Nasal cavity respiratory epithelium epithelial cell of viscerocranial mucosa (primary cell): ENCODE measurements around the gene SF3B1. TPM values are rescaled to one million over a fixed set of nuclear protein-coding genes. Genes with fewer than 3 reads are reported as not detected.

Source experiments
- total RNA-seq: library from RNA; depleted of rRNA; stranded (reverse); fragments of >200 nt; gene quantifications from 2 replicates; pipeline ENCODE4 v1.2.3, GENCODE V29; 2014

SF3B1 gene, protein sequence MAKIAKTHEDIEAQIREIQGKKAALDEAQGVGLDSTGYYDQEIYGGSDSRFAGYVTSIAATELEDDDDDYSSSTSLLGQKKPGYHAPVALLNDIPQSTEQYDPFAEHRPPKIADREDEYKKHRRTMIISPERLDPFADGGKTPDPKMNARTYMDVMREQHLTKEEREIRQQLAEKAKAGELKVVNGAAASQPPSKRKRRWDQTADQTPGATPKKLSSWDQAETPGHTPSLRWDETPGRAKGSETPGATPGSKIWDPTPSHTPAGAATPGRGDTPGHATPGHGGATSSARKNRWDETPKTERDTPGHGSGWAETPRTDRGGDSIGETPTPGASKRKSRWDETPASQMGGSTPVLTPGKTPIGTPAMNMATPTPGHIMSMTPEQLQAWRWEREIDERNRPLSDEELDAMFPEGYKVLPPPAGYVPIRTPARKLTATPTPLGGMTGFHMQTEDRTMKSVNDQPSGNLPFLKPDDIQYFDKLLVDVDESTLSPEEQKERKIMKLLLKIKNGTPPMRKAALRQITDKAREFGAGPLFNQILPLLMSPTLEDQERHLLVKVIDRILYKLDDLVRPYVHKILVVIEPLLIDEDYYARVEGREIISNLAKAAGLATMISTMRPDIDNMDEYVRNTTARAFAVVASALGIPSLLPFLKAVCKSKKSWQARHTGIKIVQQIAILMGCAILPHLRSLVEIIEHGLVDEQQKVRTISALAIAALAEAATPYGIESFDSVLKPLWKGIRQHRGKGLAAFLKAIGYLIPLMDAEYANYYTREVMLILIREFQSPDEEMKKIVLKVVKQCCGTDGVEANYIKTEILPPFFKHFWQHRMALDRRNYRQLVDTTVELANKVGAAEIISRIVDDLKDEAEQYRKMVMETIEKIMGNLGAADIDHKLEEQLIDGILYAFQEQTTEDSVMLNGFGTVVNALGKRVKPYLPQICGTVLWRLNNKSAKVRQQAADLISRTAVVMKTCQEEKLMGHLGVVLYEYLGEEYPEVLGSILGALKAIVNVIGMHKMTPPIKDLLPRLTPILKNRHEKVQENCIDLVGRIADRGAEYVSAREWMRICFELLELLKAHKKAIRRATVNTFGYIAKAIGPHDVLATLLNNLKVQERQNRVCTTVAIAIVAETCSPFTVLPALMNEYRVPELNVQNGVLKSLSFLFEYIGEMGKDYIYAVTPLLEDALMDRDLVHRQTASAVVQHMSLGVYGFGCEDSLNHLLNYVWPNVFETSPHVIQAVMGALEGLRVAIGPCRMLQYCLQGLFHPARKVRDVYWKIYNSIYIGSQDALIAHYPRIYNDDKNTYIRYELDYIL
- total RNA-seq, result 117 and 160 TPM in 2 replicates

DNA sequence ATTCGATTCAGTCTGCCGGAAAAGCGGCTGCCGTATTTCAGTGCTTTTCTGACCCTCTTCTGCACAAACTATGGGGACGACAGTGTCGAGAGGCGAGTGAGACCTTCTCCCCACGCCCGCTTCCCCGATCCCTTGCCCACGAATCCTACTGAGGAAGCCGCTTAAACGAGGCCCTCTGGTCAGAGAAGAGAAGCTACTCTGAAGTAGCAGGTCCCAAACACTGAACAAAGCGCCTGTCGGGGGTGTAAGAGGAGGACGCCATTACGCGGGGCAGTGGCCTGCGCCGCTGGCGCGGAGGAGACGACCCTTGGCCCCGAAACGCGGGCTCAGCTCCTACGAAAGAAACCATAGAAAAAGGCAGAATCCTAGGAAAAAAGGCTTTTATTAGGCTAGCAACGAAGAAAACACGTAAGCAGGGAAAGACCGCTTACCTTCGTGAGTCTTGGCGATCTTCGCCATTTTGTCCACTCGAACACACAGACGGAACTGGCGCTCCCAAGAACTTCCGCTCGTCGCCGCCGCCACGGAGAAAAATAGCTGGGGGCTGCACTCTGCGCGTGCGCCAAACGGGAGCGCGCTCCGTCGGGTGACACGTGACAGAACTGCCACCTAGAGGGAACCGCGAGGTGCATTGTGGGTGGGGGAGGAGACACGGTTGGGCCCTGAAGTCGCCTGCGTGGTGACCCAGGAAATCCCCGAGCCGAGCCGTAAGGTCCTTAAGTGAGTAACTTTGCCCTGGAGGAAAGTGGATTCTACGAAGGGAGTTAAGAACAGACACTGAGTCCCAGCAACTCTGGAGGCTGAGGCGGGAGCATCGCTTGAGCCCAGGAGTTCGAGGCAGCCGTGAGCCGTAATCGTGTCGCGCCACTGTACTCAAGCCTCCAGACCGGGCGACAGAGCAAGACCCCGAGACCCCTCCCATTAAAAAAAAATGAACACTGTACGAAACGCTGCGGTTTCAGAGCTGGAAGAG, at the start of gene SF3B1:
SF3B1 (minus strand) TSS at position 488 of the 973 bp plus-strand sequence; CDS start at position 459, 29 bp downstream.

DNA sequence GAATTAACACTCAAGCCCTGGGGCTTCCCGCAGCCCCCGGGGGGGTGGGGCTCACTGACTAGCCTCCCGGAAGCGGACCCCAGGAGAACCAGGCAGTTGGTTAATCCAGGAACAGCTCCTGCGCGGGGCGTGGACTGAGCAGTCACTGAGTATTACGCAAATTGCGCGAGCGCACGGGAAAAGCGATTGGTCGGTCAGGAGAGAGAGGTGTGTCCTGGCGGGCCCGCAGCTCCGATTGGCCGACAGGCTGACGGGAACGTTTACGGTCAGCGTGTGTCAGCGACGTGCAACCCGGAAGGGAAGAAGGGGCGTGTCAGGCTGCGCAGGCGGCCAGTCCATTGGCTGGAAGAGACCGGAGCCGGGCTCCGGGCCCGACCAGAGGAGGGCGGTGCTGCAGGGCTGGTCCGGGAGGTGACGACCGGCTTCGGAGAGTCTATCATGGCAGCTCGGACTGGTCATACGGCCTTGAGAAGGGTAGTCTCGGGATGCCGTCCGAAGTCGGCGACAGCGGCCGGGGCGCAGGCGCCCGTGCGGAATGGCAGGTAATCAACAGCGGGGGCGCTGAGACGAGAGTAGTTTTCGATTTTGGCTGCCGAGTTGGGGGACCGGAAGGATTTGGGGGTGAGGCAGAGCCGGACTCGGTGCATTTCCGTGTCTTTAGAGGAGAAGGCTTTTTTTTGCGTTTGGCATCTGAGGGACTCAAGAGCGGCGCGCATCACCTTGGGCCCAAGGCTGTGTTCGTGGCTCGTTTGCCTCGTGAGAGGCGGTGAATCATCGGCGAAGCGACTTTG, 18.5 kb upstream of the SF3B1 start, which contains the start of gene COQ10B:
COQ10B (plus strand) TSS at position 430 of the 791 bp plus-strand sequence; CDS start at position 439, 9 bp downstream.

Other genes with a start within 250 kb of the SF3B1 start
- gene ANKRD44, start 124.2 kb downstream of the SF3B1 start, total RNA-seq, result 0.78 and 1.0 TPM in 2 replicates
- gene COQ10B, start 18.5 kb upstream of the SF3B1 start, total RNA-seq, result 35.1 and 47.5 TPM in 2 replicates
- 534 and 547 TPM in 2 replicates for gene HSPD1, start 64.8 kb upstream of the SF3B1 start, total RNA-seq
- gene HSPE1, start 65.4 kb upstream of the SF3B1 start, total RNA-seq, result 82.8 and 85.1 TPM in 2 replicates
- 21.9 and 30.2 TPM in 2 replicates for gene MOB4, start 81.0 kb upstream of the SF3B1 start, total RNA-seq
- gene RFTN2, start 240.6 kb upstream of the SF3B1 start, total RNA-seq, result 0.14 TPM in 1 of 2 replicates, not detected in the other